ENCODE measurements around the gene PTX4.

- no peak for TF ChIP-seq GATA2 (IDR thresholded peaks at IDR 0.05; ENCODE audit: low read depth, low read length)
- no peak for TF ChIP-seq GATA3 (IDR thresholded peaks at IDR 0.05; ENCODE audit: low read depth, low read length)
Observed at GRCh38 chr16:1488054-1488601, 616 bp downstream of the PTX4 start.
